T-helper 17 cell (primary cell): ENCODE results near the gene ARID5A. TPM values are rescaled to one million over a fixed set of nuclear protein-coding genes. Genes with fewer than 3 reads are reported as not detected.

Experiments used
- total RNA-seq, 4 donors: library from RNA in 2 of 4; stranded (reverse) in 2 of 4; gene quantifications; one replicate each; pipeline ENCODE4 v1.2.3 and lab custom pipeline; 2022 to 2026

ARID5A gene
- total RNA-seq, 2 donors from 2014 or later, result 126 to 139 TPM

Other genes starting within 250 kb of the ARID5A start
- gene SNRNP200, start 231.2 kb upstream of the ARID5A start, total RNA-seq, result 100 to 1,000 TPM; 189 to 224 TPM
- 1 to 10 TPM; 6.6 to 9.9 TPM for gene ITPRIPL1, start 211.4 kb upstream of the ARID5A start, total RNA-seq
- 1 to 10 TPM; 1.4 to 3.0 TPM for gene NCAPH, start 201.0 kb upstream of the ARID5A start, total RNA-seq
- under 1 TPM in 1 of 2 donors, not detected in 1; 0.44 TPM for gene NEURL3, start 31.4 kb upstream of the ARID5A start, total RNA-seq
- 10 to 100 TPM; 57.4 to 61.2 TPM for gene KANSL3, start 101.6 kb downstream of the ARID5A start, total RNA-seq
- gene FER1L5, start 106.0 kb downstream of the ARID5A start, total RNA-seq, result not detected
- gene LMAN2L, start 203.3 kb downstream of the ARID5A start, total RNA-seq, result 1 to 10 TPM; 3.6 to 7.1 TPM
- 1 to 10 TPM; 6.4 to 8.1 TPM for gene CNNM4, start 224.2 kb downstream of the ARID5A start, total RNA-seq